Bone marrow (tissue), 2 donors: ENCODE data around the gene TMX3.

Experiments used
- DNase-seq, 2 donors: peaks; one replicate each; lab custom pipeline; 2025; lab: John Stamatoyannopoulos, UW

The TMX3 gene

DNA sequence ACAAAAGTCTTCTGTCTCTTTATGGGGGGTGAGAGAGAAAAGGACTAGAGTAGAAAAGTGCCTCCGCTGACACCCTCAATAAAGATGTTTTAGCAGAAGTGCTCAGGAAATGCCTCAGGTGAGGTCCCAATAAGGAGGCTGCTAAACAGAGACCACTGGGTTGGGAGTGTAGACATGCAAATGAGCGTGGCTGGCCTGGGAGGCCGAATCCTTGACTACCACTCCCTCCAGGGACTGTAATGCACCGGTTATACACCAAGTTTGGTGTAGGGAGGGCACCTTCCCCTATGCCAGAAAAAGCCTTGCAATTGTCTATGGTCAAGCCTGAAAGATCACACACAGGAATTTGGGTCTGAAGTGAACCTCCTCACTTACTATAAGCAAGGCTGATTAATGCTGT lies 1.8 kb downstream of the TMX3 start:
- DNase-seq, result no peak

DNA sequence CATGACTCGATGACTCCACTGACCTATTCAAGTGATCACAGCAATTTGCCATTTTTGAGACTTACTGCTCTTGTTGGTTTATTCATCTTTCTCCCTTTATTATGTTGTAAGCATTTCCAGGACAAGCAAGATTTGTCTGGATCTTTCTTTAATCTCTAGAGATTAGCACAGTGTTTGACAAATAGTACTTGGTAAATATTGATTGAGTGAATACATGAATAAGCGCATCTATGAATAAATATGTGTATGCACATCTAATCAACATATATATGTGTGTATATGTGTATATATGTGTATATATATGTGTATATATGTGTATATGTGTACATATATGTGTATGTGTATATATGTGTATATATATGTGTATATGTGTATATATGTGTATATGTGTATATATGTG lies 7.3 kb downstream of the TMX3 start:
- DNase-seq, result no peak

DNA sequence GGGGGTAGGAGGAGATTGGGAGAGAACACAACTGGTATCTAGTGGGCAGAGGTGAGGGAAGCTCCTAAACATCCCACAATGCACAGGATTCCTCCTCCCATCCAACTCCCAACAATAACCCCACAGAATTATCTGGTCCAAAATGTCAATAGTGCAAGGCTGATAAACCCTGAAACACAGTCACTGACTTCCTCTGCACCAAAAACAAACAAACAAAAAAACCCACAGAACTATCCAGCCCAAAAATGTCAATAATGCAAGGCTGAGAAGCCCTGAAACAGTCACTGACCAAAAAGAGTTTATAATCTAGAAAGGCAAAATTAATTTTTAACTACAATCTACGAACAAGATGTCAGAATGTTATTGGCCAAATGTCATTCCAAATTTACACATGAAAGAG lies 9.8 kb downstream of the TMX3 start:
- no peak for DNase-seq

DNA sequence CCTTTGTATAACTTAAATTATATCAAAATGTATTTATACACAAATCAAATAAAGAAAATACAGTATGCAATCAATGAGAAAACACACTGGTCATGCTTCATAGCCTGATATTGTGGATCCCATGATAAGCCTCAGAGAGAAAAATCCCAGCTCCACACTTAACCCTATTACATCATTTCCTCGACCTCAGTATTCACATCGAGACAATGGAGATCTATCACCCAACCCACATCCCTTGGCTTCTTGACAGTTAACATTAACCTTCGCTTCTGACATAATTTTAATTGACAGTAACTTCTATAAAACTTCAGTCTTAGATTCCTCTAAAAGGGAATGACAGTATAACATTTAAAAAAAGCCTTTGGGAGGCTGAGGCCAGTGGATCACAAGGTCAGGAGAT lies 11.6 kb downstream of the TMX3 start:
- no peak for DNase-seq

DNA sequence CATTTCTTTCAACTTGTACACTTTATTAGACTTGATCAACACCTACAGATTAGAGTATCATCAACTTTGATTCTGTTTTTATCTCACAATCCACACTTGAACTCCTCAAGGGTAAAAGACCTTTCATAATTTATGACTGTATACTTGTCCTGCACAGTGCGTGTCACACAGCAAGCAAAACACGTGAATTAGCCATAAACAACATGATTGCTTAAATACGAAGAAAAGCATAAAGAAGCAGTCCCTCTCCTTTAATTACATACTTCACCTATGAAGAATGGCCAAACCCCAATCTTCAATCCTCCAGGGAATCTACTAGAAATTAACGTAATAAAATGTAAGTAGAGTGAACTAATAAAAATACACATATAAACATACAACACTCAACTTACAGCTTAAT lies 13.6 kb downstream of the TMX3 start:
- no peak for DNase-seq

DNA sequence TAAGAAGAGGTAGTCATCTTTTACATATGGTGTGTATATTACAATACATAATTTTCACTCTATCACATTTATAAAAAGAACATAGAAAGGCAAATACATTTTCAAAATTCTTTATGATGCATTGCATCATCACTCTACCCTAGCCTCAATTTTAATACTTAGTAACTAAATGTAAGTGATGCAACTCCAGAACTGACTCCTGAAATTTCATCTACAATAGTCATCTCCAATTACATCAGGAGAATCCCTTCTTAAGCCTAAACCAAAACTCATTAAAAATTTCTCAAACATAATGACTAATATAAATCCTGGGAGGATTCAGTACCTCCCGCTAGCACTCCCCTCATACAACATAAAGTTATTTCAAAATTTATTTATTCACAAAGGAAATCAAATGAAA lies 15.9 kb downstream of the TMX3 start:
- DNase-seq, result no peak

DNA sequence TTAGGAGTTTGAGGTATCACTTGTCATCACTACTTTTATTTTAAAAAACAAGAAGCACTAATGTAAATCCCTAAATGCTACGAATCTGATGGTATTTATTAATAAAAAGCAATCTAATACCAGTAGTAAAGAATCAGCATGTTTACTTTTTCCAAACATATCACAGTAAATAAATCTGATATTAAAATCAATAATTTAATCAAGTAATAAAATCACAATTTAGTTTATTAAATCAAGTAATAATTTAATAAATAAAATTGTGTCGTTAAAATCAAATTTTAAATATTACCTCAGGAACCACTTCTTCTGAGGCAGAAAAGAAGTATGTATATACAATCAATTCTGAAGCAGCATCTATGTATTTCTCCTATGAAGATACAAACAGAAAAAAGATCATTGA lies 18.0 kb downstream of the TMX3 start:
- DNase-seq, result no peak

DNA sequence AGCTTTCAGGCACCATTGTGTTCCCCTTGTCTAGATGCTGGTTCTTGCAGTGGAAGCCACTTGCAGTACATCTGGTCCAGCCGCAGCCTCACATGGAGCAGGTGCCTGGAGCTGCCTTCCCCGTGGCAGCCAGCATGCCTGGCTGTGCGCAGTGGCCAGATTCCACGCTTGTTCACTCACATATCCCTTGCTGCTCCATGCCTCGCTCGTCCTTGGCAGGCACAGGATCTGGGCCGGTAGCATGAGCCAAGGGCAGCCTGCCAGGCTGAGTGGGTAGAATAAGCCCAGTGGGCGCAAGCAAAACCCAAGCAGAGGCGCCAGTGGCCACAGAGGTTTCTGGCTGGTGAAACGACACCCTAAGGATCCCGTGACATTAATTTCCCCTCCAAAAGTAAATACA lies 20.6 kb downstream of the TMX3 start:
- DNase-seq, result no peak

DNA sequence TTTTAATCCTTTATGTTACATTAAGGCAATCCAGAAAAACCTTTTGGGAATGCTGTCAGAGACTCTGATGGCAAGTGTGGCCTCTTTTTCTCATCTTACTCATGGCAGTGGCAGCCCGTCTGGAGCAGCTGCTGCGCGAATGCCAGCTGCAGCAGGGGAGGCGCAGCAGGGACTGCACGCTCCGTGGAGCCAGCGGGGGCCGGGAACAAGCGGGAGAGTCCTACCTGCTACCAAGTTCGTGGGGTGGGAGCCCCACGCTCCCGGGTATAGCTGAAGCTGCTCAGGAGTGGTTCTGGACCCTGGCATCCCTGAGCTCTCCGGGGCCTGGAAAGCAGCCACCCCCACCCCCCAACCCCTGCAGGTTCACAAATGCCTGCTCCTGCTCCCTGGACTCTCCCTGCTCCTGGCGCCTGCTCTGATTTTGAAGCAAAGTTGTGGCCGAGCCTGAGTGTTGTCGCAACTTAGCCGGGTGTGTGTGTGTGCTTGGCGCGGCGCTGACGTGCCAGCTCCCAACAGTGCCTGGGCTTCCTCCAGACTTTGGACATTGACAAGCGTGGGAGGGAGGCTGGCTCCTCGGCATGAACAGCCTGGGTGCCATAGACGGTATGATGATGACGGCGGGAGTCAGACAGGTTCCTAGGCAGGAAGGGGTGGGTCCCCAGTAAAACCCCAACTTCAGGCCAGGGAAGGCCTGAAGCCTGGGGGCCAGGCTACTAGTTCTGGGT lies 21.7 kb downstream of the TMX3 start:
- no peak for DNase-seq

DNA sequence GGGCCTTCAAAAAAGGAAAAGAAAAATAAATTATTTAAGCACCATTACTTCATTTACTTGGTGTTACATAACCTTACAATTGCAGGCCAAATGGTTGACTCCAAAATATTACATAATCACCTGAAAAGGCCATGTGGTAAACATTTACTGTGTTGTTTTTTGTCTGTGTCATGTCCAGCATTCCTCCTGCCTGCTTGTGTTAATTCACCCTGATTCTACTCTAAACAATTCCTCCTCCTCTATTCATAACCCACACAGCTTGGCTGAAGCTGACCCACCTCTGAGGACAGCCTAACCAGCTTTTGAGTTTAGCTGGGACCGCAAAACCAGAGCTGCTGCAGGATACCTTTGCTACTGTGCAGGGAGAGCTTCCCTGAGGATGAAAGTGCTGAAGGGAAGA lies 35.4 kb downstream of the TMX3 start:
- no peak for DNase-seq

DNA sequence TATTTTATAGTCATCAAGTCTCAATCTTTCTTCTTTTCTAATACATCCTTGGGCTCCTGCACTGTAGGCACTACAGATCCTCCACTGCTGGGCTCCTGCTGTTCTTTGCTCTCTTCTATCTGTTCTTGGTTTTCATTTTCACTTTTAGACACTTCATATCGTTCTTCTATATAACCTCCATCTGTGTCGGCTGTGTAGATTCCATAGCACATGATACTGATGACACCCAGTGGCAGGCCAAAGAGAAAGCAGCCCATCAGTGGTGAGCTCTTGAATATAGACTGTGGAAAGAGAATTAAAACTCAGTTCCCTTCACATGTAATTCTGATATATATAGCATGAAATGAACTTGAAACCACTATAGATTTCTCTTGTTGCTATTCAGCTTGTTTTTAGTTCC lies 38.0 kb downstream of the TMX3 start:
- no peak for DNase-seq

DNA sequence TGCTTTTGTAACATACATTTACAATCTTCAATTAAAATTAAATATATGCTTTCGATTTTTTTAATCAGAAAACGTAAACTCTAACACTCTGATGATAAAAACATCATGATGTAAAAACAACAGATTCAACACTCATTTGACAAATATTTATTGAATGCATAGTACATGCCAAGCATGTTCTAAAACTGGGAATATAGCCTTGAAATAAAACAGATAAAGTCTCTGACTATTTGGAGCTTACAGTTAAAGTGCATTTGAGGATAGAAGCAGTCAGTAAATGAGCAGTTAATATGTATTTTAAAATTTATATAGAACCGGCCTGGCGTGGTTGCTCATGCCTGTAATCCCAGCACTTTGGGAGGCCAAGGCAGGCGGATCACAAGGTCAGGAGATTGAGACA lies 47.8 kb downstream of the TMX3 start:
- DNase-seq, result no peak

DNA sequence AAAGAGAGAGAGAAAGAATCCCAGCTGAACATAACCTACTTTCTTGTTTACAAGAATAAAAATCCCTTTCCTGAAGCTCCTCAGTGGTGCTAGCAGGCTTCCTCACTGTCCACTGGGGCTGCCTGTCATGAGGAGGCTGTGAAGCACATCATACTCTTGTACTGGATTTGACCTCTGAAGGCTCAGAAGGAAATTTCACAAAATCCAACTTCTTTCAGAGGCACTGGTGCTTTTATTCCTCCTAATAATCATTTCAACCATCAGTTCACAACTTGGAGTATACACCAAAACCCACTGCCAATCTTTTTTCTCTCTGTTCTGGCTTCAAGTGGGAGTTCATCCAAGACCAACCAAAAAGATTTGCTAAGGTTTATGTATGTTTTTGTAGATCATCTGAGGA lies 48.5 kb downstream of the TMX3 start:
- DNase-seq, result no peak

DNA sequence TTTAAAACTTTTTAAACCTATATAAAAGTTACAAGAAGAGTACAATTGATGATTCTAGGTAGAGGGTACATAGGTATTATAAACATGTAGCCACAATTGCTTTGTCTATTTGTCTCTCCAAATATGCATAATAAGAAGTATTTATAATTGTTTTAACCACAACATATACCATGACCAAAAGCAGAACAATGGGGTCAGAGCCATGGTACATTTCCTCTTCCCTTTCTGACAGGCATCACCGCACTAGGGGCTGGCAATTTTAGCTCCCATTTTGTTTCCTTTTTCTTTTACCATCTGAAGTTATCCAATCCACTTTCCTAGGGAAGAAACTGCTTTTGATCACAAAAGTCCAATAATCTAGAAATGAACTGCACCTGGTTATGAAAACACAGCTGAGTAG lies 49.3 kb downstream of the TMX3 start:
- no peak for DNase-seq

DNA sequence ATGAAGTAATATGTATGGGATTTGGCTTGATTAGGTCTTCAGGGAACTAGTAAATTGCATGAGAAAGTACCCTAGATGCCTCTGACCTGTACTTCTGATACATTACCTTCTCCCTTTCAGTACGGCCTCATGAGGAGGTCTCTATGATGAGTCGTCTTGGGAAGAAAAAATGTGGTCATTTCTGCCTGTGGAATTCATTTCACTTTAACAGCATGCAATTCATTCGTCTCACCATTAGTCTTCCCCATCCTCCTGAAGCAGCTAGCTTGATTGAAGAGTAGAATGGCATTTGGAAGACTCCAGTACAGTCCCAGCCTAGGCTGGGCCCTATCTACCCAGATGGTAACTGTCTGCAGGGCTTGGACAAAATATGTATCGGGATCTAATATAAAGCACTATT lies 52.2 kb downstream of the TMX3 start:
- DNase-seq, result no peak

DNA sequence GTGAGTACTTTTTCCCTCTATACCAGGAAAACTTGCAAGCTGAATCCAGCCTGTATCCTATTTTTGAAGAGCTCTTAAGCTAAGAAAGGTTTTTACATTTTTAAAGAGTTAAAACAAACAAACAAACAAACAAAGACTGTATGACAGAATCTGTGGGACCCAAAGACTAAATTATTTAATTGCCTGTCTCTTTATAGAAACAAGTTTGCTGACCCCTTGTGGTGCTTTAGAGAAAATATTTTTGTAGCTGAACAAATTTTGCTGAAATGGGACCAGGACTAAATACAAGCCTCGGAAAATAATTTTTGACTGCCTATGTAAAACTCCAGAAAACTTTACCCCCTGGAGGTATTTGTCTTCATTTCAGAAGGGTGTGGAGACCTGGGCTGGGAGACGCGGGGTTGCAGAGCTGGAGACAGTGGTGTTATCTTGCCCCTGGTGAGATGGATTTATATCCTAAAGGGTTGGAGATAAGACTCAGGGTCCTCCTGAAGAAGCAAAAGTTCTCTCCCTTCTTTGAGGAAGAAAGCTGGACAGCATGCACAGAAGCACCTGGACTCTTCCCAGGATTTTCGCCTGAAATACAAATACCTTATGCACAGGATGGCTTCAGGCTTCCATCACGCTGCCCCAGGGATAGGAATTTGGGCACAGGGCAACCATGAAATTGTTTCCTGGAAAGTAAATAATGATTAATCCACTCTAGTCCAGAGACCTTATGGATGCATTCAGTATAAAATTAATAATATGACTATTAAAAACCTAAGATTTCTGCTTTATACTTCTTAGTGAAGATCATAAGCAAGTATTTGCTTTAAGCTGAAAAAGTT lies 54.3 kb downstream of the TMX3 start:
- no peak for DNase-seq

DNA sequence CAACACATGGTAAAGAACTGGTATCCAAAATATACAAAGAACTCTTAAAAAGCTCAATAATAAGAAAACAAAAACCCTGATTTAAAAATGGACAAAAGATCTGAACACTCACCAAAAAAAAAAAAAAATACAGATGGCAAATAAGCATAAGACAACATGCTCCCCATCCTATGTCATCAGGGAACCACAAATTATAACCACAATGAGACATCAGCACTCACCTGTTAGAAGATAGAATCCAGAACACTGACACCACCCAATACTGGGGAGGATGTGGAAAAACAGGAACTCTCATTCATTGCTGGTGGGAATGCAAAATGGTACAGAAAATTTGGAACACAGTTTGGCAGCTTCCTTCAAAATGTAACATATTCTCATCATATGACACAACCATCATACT lies 66.7 kb downstream of the TMX3 start:
- DNase-seq, result no peak

DNA sequence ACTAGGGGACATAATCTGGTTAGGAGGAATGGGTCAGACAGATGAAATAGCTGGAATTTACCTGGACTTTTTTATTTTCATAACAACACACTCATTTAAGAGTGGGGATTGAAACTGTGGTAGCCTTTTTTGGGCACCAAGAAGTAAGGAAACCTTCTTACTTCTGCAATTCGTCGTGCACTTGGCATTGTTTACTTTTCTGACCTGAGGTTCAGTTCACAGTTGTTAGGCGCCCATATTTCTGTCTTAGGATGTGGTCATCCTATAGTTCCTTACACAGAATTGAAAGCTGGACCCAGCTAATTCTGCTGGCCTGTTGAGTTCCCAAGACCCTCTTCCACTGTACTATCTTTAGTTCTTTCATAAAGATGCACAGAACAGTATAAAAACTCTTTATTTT lies 72.9 kb downstream of the TMX3 start:
- DNase-seq, result no peak

DNA sequence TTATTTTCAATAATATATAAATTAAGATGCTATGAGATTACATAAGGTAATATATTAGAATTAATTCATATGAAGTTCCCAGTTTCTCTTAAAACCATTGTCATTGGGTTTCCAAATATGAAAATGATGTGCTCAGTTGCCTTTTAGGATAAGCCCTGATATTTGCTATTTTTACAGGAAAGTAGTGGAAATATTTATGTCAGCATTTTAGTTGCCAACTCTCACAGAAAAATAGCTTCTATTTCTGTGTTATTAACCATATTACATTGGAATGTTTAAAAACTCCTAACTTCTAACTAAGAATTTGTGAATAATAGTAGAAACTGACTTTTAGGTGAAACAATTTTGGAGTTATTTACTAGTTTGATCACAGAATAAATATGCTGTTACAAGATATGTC lies 74.0 kb downstream of the TMX3 start:
- no peak for DNase-seq

DNA sequence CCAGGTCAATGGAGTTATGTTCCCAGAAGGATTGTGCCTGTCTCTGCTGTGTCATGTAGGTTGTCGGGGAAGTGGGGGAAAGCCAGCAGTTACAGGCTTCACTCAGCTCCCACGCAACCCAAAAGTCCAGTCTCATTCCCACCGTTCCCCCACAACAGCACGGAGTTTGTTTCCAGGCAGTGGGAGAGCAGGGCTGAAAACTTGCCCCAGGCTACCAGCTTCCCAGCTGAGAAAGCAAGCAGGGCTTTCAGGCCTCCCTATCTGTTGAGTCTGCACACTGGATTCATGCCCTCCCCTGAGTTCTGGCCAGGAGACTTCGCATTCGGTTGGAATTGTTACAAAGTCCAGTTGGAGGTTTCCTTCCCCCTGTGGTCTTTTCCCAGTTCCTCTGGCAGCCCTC lies 76.3 kb downstream of the TMX3 start:
- no peak for DNase-seq

DNA sequence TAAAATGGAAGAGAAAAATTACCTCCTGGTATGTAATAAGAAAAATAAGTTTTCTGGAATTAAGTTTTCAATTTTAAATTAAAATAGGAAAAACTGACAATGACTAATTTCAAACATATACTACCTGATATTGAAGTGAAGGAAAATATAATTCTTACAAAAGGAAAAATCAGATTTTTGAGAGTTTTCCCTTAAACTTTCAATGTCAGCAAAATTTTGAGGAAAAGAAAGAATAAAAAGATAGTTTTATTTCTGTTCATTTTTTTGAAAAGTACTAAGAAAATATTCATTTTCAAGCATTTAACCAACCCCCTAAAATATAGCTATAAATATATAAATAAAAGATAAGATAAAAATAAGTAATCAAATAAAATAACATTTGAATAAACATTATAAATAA lies 87.1 kb downstream of the TMX3 start:
- no peak for DNase-seq
